GM12874 (cell line): Measurements from ENCODE around the gene BBX.

Experiments
- TF ChIP-seq, protein P1 (sequence below): IDR thresholded peaks from 2 replicates; pipeline ENCODE4 v1.5.1; 2011; ENCODE audit warnings: low read depth, mild to moderate bottlenecking, control low read depth, low read length, moderate library complexity; ENCODE audit not compliant: insufficient read depth

Gene BBX

DNA sequence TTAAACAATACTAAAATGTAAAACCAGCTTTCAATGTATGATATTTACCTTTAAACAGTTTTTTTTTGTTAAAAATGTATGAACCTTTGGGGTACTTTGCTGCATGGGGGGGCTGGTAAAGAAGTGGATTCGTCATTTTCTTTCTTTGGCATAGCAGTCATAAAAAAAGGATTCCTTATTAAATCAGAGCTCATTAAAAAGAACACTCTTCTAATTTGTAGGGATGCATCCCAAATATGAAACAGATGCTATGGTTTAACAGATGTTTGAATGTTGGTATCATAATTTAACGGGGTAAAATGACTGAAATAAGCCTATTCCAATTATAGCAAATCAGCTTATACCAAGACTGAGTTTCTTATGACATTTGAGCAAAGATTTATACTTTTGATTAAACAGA lies 234.4 kb downstream of the BBX start:
- TF ChIP-seq, protein P1, sequence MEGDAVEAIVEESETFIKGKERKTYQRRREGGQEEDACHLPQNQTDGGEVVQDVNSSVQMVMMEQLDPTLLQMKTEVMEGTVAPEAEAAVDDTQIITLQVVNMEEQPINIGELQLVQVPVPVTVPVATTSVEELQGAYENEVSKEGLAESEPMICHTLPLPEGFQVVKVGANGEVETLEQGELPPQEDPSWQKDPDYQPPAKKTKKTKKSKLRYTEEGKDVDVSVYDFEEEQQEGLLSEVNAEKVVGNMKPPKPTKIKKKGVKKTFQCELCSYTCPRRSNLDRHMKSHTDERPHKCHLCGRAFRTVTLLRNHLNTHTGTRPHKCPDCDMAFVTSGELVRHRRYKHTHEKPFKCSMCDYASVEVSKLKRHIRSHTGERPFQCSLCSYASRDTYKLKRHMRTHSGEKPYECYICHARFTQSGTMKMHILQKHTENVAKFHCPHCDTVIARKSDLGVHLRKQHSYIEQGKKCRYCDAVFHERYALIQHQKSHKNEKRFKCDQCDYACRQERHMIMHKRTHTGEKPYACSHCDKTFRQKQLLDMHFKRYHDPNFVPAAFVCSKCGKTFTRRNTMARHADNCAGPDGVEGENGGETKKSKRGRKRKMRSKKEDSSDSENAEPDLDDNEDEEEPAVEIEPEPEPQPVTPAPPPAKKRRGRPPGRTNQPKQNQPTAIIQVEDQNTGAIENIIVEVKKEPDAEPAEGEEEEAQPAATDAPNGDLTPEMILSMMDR = no peak

DNA sequence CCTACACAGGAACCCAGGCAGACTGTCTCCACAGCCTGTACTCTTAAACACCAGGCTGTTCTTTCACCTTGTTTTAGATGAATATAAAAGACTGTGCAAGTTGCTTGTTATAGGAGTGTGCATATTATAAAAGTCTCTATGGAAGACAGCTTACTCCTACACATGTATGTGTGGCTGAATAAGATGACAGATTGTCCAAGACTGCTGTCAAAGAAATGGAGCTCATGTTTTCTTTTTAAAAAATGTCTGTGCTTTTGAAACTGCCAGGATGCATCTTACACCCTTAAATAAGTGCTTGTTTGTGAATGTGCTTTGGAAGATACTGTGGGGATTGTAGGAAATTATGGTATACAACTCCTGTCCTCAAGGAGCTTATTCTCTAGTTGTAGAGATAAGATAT lies 237.4 kb downstream of the BBX start:
- TF ChIP-seq, protein P1 = no peak

DNA sequence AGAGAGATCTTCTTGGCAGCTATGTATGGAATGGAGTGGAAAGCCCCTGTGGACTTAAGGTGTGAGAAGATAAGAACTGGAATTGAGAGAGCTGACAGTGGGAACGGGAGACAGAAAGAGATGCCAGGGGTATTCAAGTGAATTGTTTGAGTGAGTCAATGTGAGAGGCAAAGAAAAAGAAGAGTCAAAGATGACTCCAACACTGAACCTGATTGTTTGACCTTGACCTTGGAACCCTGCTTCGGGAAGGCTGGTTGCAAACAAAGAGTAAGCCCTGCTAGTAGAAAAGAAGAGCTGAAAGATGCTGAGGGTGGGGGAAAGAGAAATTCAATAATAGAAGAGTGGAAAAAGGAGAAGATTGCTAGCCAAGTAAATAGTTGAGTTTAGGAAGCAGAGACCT lies 238.6 kb downstream of the BBX start:
- TF ChIP-seq, protein P1 = no peak

DNA sequence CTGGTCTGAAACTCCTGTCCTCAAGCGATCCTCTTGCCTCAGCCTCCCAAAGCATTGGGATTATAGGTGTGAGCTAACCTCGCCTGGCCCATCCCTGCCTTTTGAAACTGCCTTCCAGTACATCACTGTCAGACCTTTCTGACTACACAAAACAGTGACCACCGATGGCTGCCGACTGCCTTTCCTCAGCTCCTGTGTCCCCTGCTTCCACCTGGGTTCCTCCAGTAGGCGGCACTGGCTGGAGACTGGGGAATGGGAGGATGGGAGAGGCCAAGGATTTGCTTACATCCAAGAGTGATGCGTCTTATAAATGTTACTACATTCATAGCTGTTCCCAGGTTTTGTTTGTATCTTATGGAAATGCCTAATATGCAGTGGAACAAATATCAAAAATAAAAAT lies 242.8 kb downstream of the BBX start:
- TF ChIP-seq, protein P1 = no peak

DNA sequence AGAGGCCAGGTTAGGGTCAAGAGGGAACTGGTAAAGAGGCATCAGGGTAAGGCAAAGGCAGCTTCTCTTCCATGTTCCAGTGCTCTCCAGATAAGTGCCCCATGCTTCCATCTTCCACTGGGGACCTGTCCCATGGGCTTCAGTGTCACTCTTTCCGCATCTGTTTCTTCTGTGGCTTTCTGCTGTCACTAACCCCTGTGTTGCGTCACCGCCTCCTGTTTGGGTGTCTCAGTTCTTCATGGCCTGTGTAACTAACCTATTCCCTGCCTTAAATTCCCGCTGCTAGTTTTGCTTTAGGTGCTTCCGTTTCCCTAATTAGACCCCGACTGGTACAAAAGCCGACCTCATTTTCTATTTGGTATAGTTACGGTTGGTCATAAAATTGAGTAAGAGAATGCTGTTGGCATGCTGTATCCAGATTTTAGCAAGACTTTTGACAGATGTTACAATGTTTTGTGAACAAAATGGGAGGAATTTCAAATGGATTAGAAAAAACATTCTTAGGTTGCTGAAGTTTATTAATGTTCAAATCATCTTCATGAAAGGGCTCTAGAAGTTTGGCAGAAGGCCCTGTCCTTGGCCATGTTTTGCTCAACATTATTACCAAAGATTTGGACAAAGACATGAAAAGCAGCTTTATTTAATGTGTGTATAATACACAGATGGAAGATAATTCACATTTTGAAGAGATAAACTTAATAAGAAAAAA lies 245.3 kb downstream of the BBX start:
- TF ChIP-seq, protein P1 = no peak

DNA sequence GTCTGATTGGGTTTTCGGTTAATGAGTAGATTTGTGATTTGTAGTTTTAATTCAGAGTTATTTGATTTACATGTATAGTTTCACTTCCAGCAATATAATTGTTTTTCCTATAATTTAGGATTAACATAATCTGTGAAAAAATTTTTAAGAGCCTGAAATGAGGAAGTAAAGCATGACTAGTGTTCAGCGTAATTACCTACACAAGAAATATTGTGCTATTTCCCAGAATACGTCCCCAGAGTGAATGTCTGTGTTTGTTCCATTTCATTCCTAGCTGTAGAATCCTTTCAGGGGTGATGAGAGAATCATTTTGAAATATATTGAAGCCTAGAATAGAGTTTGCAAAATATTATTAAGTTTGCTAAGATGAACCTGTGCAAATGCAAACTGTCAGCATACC lies 247.1 kb downstream of the BBX start:
- TF ChIP-seq, protein P1 = no peak

DNA sequence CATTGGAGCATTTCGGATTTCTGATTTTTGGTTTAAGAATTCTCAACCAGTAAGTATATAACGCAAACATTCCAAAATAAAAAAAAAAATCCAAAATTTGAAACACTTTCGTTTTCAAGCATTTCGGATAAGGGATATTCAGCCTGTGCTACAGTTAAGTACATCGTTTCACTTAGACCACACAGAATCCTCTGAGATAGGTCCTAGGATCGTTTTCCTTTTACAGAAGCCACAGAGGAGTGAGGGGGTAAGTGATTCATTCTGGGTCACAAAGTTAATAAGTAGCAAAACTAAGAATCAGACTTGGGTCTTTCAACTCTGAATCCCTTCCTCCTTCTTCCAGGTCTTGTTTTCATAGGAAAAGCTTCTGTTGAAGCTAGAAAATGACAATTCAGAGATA lies 249.3 kb downstream of the BBX start:
- TF ChIP-seq, protein P1 = no peak

DNA sequence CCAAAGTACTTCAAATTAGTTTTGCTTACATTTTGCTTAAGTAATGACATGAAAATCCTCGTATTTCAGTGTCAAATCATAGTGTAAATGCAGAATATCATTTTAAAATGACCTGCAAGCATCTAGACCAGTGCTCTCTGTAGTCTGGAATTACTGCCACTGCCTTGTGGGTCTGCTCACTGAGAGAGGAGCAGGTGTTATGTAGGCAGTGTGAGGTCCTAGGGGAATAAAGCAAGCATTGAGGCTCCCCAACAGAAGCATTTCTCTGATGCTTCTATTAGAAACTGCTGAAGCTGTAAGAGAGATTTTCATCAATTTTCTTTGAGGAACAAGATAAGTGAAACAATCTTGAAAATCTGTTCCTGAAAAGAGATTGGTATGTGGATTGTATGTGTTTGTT lies 253.2 kb downstream of the BBX start:
- TF ChIP-seq, protein P1 = no peak
